ENCODE results near the gene GPR156.

Gene GPR156

GRCh38 chr3:120177151-120177550, 107.9 kb downstream of the GPR156 start (continued):
- TF ChIP-seq ZNF529 (tag by site-specific recombination; IDR thresholded peaks at IDR 0.05; ENCODE audit: insufficient replicate concordance) (no peak), ZNF658 (tag by site-specific recombination; IDR thresholded peaks at IDR 0.05) (no peak), ZNF133 (tag by site-specific recombination; IDR thresholded peaks at IDR 0.05) (no peak), ZNF2 (tag by site-specific recombination; IDR thresholded peaks at IDR 0.05) (no peak), ZNF398 (tag by site-specific recombination; IDR thresholded peaks at IDR 0.05) (no peak), ZNF664 (tag by site-specific recombination; IDR thresholded peaks at IDR 0.05) (no peak), ZBTB17 (tag by site-specific recombination; IDR thresholded peaks at IDR 0.05) (0 out of 2 replicates have a peak, but pooled peaks have one; percentile 14), ZBTB49 (tag by site-specific recombination; IDR thresholded peaks at IDR 0.05; ENCODE audit: low read depth) (no peak), KLF7 (tag by site-specific recombination; IDR thresholded peaks at IDR 0.05; ENCODE audit: borderline replicate concordance) (no peak)

- TF ChIP-seq ZNF677 (tag by site-specific recombination; IDR thresholded peaks at IDR 0.05) (no peak), ZNF707 (tag by site-specific recombination; IDR thresholded peaks at IDR 0.05) (no peak), ZNF629 (tag by site-specific recombination; IDR thresholded peaks at IDR 0.05) (no peak), ZNF398 (tag by site-specific recombination; IDR thresholded peaks at IDR 0.05) (no peak)
- H3K4me1 ChIP-seq (ENCODE audit: control insufficient read depth, insufficient read depth, low read length), result no peaks in the 10 kb centered on the region; the same call in 1 of the 2 replicates
- no peaks in the 10 kb centered on the region for H3K36me3 ChIP-seq (ENCODE audit: control insufficient read depth in 2 of 2, insufficient read depth in 1 of 2, low read length in 2 of 2)
- H3K4me3 ChIP-seq (ENCODE audit: low read depth, low read length), result no peak overlapping the region
- ChIA-PET POLR2A (interaction anchor here (3.1 to 4.6 kb wide), 2 partner anchors 80 kb away, joined by 18 to 30 read pairs; partner anchors contain the start of gene GSK3B), CTCF (no interaction called here)
- H3K27ac ChIP-seq (ENCODE audit: extremely low read depth, low read depth, low read length), result no peak overlapping the region
- H3K9me3 ChIP-seq (ENCODE audit: control insufficient read depth, insufficient read depth, low read depth, low read length), result no peaks in the 10 kb centered on the region
These were observed 110.0 kb downstream of the GPR156 start for GRCh38 chr3:120174811-120175539.

- ChIA-PET CTCF (interaction anchor here (0.5 to 0.6 kb wide), 2 partner anchors 70 to 281 kb away, joined by 3 read pairs; no protein-coding TSS in a partner anchor), POLR2A (interaction anchor here (3.1 kb wide), 1 partner anchor 78 kb away, joined by 18 read pairs; the partner anchor contains the start of gene GSK3B)
- no peaks in the 10 kb centered on the region; the same call in 1 of the 2 replicates for H3K4me1 ChIP-seq (ENCODE audit: control insufficient read depth, insufficient read depth, low read length)
- H3K36me3 ChIP-seq (ENCODE audit: control insufficient read depth in 2 of 2, insufficient read depth in 1 of 2, low read length in 2 of 2), result no peaks in the 10 kb centered on the region
- H3K27ac ChIP-seq (ENCODE audit: extremely low read depth, low read depth, low read length), result no peak overlapping the region
- no peaks in the 10 kb centered on the region for H3K9me3 ChIP-seq (ENCODE audit: control insufficient read depth, insufficient read depth, low read depth, low read length)
- no peak overlapping the region for H3K4me3 ChIP-seq (ENCODE audit: low read depth, low read length)
- TF ChIP-seq ZNF423 (tag by site-specific recombination; IDR thresholded peaks at IDR 0.05) (no peak), PRDM10 (tag by site-specific recombination; IDR thresholded peaks at IDR 0.05) (no peak), TSHZ1 (tag by site-specific recombination; IDR thresholded peaks at IDR 0.05; ENCODE audit: borderline replicate concordance) (no peak), KLF7 (tag by site-specific recombination; IDR thresholded peaks at IDR 0.05; ENCODE audit: borderline replicate concordance) (no peak), ZNF549 (tag by site-specific recombination; IDR thresholded peaks at IDR 0.05) (no peak)
These were observed 111.9 kb downstream of the GPR156 start for GRCh38 chr3:120173056-120173675.
